ENCODE results near the gene IL17RD.
A peak's percentile ranks its signal among the peaks of the same experiment; 100 is the strongest.

Gene IL17RD

GRCh38 chr3:57164657-57165573 is at the start of gene IL17RD:
Gene IL17RD, minus strand, starts transcription at chr3:57165353. Its CDS starts 67 bp downstream, at chr3:57165286.
- DNase-seq: peak; percentile 63

GRCh38 chr3:57206423-57206822 is 41.3 kb upstream of the IL17RD start:
- no peak for DNase-seq

DNA sequence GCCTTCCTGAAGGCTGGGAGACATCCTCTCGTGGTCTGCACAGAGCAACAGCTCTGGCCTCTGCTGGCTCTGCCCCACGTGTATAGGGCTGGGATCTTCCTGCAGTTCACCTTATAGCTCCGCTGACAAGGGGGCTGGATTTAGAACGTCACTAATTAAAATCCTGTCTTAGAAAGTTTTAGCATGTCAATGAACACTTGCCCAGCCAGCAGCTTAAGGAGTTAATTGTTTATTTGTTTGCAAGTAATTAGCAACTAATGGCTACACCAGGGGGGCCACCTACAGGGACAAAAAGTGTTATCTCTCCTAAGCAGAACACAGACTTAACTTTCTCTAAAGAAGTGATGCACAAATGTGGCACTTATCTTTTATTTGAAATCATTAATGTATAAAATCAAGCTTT is 34.7 kb upstream of the IL17RD start, which contains the start of gene HESX1:
Gene HESX1, minus strand, starts transcription at position 84 of the 403 bp plus-strand sequence. Its CDS starts 60 bp downstream, at position 24.
- DNase-seq: no peak

GRCh38 chr3:57194641-57195040 is 29.5 kb upstream of the IL17RD start:
- DNase-seq: no peak

DNA sequence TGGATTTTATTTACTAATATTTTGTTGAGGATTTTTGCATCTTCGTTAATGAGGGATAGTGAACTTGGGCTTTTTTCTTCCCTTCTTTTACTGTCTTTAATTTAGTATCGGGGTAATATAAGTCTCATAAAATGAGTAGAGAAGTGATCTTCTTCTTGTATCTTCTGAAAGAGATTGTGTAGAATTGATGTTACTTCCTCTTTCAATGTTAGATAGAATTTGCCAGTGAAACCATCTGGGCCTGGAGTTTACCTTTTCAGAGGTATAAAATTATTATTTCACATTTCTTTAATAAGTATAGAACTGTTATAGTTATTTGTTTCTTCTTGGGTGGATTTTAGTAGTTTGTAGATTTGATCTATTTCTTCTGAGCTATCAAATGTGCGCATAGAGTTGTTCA is 26.9 kb upstream of the IL17RD start:
- no peak for DNase-seq

DNA sequence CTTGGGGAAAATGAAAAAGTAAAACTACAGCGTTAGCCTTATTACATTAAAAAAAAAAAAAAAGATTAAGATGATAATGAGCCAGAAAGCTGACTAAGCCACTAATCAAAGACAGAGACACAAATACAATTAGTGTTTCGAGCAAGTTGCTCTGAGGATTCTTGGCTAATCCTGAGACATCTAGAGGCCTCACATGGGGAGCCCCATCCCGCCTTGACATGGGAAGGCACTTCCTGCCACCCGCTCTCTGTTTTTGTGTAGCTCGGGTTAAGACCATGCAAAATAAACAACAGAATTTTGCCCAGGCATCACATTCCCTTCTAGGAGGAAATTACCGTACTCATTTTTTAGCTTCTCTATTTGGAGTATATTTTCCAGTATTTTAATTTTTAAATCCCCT is 19.4 kb upstream of the IL17RD start:
- no peak for DNase-seq

DNA sequence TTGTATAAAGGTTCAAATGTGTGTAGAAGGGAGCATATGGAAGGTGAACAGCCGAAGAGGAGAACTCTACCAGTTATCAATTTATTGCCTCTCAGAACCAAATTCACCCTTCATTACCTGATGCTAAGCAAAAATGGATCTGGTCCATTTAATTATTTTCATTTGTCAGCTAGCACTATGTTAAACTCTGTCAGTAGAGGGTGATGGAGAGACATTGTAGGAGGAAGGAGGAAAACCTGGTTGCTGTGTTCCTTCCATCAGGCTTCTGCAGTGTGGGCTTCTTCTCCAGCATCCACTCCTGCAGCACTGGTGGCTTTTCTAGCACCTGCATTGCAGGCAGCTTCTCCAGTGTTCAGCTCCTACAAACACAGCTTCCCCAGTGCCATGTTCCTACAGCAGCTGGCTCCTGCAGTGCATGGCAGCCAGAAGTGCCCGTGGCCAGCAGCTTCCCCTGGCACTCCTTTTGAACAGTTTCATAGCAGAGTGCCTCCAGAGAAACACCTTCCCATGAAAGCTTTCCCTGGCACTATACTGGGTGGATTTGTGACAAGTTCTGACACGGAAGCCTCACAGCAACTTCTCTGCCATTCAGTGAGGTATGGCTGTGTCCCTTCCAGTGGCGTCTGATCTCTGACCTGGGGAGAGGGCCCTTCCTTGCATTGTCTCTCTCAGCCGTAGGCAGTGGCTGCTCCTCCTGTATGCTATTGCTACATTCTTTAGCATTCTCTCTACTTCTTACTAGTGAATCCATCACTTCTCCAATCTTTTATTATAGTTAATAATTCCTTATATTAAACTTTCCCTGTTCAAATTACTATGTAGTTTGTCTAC is 14.6 kb upstream of the IL17RD start:
- no peak for DNase-seq

GRCh38 chr3:57176045-57176444 is 10.9 kb upstream of the IL17RD start:
- DNase-seq: no peak

DNA sequence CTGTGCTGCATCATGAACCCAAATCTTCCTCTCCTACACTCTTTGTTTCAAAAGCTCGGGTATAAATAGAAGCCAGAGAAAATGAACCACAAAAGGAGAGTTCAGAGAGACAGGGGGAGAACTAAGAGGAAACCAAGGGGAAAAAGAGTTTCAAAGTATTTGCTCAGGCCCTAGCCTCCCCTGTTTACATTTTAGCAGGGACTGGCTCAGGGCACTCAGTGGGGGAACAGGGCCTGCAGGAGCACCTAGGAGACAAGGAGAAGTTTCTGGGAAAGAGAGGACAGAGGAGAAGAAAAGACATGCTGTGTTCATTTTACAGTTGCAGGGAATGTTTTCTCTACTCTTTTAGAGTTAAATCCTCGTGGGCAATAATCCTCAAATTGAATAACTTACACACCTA is 8.5 kb upstream of the IL17RD start:
- no peak for DNase-seq

GRCh38 chr3:57170946-57171345 is 5.8 kb upstream of the IL17RD start:
- DNase-seq: no peak

GRCh38 chr3:57169872-57170623 is 4.9 kb upstream of the IL17RD start:
- peak; percentile 74 for DNase-seq

DNA sequence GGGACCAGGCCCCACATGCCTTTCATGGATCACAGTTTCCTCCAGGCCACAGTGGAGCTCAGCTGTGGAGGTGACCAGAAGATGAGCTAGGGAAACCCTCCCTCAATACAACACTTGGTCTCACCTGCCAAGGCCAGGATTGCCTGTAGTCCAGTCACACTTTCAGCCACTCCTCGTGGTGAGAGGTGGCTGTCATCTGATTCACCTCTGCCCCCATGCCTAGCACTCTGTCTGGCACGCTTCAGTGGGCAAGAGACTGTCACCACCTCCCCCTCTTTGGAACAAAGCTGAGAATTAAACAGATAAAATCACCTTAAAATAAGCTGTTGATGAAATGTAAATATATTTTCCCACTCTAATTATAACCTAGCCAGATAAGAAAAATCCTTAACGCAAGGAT is 4.0 kb upstream of the IL17RD start:
- no peak for DNase-seq

DNA sequence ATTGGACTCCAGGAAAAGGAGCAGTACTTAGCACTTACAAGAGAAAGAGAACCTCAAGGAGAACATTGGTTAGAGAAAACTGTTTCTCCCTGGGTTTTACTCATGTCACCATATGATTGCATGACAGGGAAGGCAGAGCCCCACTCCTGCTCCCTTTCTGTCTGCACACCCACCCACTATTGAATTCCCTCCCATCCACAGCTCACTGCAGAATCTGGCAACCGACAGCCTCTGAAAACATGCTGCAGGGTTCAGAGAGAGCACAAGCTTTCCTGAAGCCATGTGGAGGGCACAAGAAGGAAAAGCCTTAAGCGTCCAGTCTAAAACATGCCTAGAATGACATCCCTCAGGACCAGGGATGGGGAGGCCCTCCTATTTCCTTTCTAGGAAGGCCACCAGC is 3.0 kb upstream of the IL17RD start:
- DNase-seq: no peak

- DNase-seq: no peak
Measured at GRCh38 chr3:57166660-57167059, 1.5 kb upstream of the IL17RD start.

DNA sequence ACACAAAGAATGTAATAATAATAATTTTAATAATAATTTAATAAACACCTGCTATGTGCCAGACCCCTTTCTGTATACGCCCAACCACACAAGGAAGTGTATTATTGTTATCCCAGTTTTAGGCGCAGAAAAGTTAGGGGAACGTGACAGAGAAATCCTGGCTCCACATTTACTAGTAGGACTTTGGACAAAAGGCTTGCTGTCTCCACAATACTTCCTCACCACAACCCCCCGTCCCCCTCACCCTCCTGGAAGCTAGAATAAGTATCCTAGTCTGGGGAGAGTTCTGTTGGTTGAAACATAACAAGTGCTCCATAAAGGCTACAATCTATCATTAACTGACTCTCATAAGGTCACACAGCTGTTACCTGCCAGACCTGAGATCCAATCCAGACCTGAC is 488 bp upstream of the IL17RD start:
- no peak for DNase-seq

GRCh38 chr3:57164217-57164656 is 916 bp downstream of the IL17RD start:
- DNase-seq: no peak

DNA sequence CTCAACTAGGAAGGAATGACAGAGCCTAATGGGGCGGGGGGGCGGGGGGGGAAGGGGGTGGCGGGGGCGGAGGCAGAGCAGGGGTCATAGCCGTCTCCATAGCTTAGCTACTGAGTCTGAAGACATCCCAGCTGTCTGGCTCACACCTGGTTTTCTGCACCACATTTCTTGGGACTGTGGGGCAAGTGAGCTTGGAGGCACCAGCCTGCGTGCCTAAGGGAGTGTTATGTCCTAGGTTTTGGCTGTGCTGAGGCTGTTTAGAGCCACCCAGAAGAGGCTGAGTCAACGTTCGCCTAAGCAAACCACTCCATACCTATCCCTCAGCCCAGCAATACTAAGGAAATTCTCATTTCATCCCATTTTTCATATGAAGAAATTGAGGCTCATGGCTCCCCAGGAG is 1.4 kb downstream of the IL17RD start:
- DNase-seq: no peak

DNA sequence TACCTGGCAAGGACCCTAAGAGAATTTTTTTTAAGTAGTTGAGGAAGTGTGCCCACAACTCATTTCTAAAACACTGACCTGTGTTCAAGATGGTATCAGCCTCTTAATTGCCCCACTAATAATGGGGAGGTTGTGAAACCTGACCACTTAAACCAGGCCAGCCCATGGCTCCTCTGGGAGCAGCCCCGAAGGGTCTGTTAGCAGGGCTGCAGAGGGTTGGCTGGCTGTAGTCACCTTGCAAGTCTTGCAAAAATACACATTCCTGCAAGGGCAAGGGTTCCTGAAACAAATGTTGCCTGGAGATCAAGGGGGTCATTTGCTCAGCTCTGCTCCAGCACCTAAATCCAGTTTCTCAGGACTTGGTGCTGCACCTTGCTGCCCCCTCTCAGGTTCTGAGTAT is 3.2 kb downstream of the IL17RD start:
- no peak for DNase-seq

GRCh38 chr3:57160765-57161538 is 4.2 kb downstream of the IL17RD start:
- DNase-seq: no peak

DNA sequence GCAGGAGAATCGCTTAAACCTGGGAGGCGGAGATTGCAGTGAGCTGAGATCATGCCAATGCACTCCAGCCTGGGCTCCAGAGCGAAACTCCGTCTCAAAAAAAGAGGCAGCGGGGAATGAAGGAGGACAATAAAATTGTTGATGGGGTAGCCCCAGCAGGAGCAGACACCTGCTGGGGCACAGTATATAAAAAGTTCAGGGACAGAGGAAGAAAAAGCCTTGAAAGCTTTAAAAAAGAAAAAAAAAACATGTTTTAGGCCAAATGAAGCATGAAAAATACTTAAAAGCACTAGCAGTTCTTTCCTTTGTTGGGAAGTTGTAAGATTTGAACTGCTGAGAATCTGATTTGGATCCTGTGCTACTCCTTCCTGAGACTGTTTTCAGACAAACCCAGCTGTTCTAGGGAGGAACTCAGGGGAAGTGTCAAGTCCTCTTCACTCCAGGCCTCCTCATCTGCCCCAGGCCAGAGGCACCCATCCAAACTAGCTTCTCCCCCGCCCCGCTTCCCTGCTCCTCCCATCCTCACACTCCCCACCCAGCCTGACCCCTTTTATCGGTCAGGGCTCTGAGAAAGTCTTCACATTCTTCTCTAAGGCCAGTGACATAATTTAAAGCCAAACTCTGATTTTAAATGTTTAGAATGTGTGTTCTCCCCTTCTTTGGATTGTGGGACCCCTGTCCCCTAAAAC is 4.9 kb downstream of the IL17RD start:
- DNase-seq: no peak

All from T1000 (cell line).